Uterus (tissue), 4 donors: Measurements from ENCODE around the gene CLCA2. TPM values are rescaled to one million over a fixed set of nuclear protein-coding genes. Genes with fewer than 3 reads are reported as not detected.

Experiments
- DNase-seq, 2 donors: peaks; one replicate each; pipeline ENCODE4 v3.0.0-alpha.2; 2019 to 2020
- H3K27ac ChIP-seq, 2 donors: fragments of 200-600 bp; sonication (generic); 1 replicate in 1 of 2; 2 replicates in 1 of 2; pipeline ENCODE4 v1.5.1; 2016 to 2018
- H3K27me3 ChIP-seq, 2 donors: fragments of 200-600 bp; sonication (generic); one replicate each; pipeline ENCODE4 v1.5.1; 2018 to 2019; ENCODE audit warnings: control low read depth in 1 of 2
- H3K36me3 ChIP-seq, 2 donors: fragments of 200-600 bp; sonication (generic); one replicate each; pipeline ENCODE4 v1.5.1; 2019; ENCODE audit warnings: control low read depth in 1 of 2
- H3K4me1 ChIP-seq, 2 donors: fragments of 200-600 bp; sonication (generic); one replicate each; pipeline ENCODE4 v1.5.1; 2018 to 2019; ENCODE audit warnings: control low read depth in 1 of 2
- H3K4me3 ChIP-seq, 2 donors: fragments of 200-600 bp; sonication (generic); 1 replicate in 1 of 2; 2 replicates in 1 of 2; pipeline ENCODE4 v1.5.1; 2018 to 2019; ENCODE audit warnings: mild to moderate bottlenecking in 1 of 2
- H3K9me3 ChIP-seq, 2 donors: fragments of 200-600 bp; sonication (generic); one replicate each; pipeline ENCODE4 v1.5.1; 2019; ENCODE audit warnings: control low read depth in 1 of 2
- CTCF ChIP-seq, 4 experiments: fragments of 200-600 bp in 2 of 4; fragments of 450-650 bp in 2 of 4; sonication (generic) in 2 of 4; IDR thresholded peaks; one replicate each; pipeline ENCODE4 v1.5.1; 2016 to 2019; ENCODE audit warnings: antibody characterized with exemption in 4 of 4, mild to moderate bottlenecking in 2 of 4, moderate library complexity in 1 of 4
- POLR2A ChIP-seq, 2 donors: fragments of 450-650 bp; IDR thresholded peaks; one replicate each; pipeline ENCODE4 v1.6.1; 2016; ENCODE audit warnings: antibody characterized with exemption in 2 of 2, mild to moderate bottlenecking in 1 of 2, moderate library complexity in 1 of 2
- intact Hi-C: fragments of 100-400 bp; cut with DNase I; formaldehyde crosslinking; loops from one replicate; pipeline ENCODE4 v1.15.1; 2023; ENCODE audit warnings: low total_unique reads
- total RNA-seq, 4 donors: library from RNA; depleted of rRNA in 3 of 4; stranded (reverse); fragments of >200 nt in 3 of 4; gene quantifications; one replicate each; pipeline versions ENCODE4 v1.1.0 to v1.2.4, GENCODE V29; 2014 to 2023
- donor health status: DM: yes; HTN: yes; CAD: no.

The CLCA2 gene
- total RNA-seq, 4 donors from 2014 or later = not detected

- Histone ChIP-seq H3K9me3 (no peaks in the 10 kb centered on the region), H3K36me3 (no peaks in the 10 kb centered on the region), H3K4me3 (no peak overlapping the region), H3K4me1 (no peaks in the 10 kb centered on the region), H3K27me3 (no peaks in the 10 kb centered on the region), H3K27ac (no peak overlapping the region)
- no peak for DNase-seq
- TF ChIP-seq CTCF (IDR thresholded peaks at IDR 0.05) (no peak), POLR2A (IDR thresholded peaks at IDR 0.05) (no peak)
- intact Hi-C loops = no loop called here
Measured at GRCh38 chr1:86441581-86441980, 17.6 kb downstream of the CLCA2 start.

- H3K4me3 ChIP-seq = no peak overlapping the region
- no peak for DNase-seq
- no peaks in the 10 kb centered on the region for H3K9me3 ChIP-seq
- H3K4me1 ChIP-seq = no peaks in the 10 kb centered on the region
- intact Hi-C loops = no loop called here
- H3K27ac ChIP-seq = no peak overlapping the region
- H3K36me3 ChIP-seq = no peaks in the 10 kb centered on the region
- TF ChIP-seq CTCF (IDR thresholded peaks at IDR 0.05) (no peak), POLR2A (IDR thresholded peaks at IDR 0.05) (no peak)
- no peaks in the 10 kb centered on the region for H3K27me3 ChIP-seq
Measured at GRCh38 chr1:86441997-86442396, 18.0 kb downstream of the CLCA2 start.

- TF ChIP-seq POLR2A (IDR thresholded peaks at IDR 0.05) (no peak), CTCF (IDR thresholded peaks at IDR 0.05) (no peak)
- Histone ChIP-seq H3K4me3 (no peak overlapping the region), H3K27ac (no peak overlapping the region), H3K4me1 (no peaks in the 10 kb centered on the region), H3K27me3 (no peaks in the 10 kb centered on the region), H3K36me3 (no peaks in the 10 kb centered on the region), H3K9me3 (no peaks in the 10 kb centered on the region)
- no peak for DNase-seq
- intact Hi-C loops = no loop called here
Measured at GRCh38 chr1:86445919-86446318, 21.9 kb downstream of the CLCA2 start.

- no peaks in the 10 kb centered on the region for H3K36me3 ChIP-seq
- no peaks in the 10 kb centered on the region for H3K4me1 ChIP-seq
- H3K27ac ChIP-seq = no peak overlapping the region
- TF ChIP-seq CTCF (IDR thresholded peaks at IDR 0.05) (no peak), POLR2A (IDR thresholded peaks at IDR 0.05) (no peak)
- H3K9me3 ChIP-seq = no peaks in the 10 kb centered on the region
- H3K27me3 ChIP-seq = no peaks in the 10 kb centered on the region
- H3K4me3 ChIP-seq = no peak overlapping the region
- DNase-seq = no peak
- intact Hi-C loops = no loop called here
Measured at GRCh38 chr1:86447198-86447790, 23.3 kb downstream of the CLCA2 start.

- Histone ChIP-seq H3K9me3 (no peaks in the 10 kb centered on the region), H3K27me3 (no peaks in the 10 kb centered on the region), H3K36me3 (no peaks in the 10 kb centered on the region), H3K4me1 (no peaks in the 10 kb centered on the region), H3K27ac (no peak overlapping the region), H3K4me3 (no peak overlapping the region)
- intact Hi-C loops = no loop called here
- no peak for DNase-seq
- TF ChIP-seq CTCF (IDR thresholded peaks at IDR 0.05) (no peak), POLR2A (IDR thresholded peaks at IDR 0.05) (no peak)
Measured at GRCh38 chr1:86448670-86449069, 24.7 kb downstream of the CLCA2 start.
